NT2/D1 (cell line): Measurements from ENCODE around the gene ADPRS.

Experiments used
- YY1 ChIP-seq: IDR thresholded peaks from 2 replicates; pipeline ENCODE4 v1.6.1; 2011; ENCODE audit not compliant: insufficient read length, insufficient read depth
- ZNF274 ChIP-seq: IDR thresholded peaks from 2 replicates; pipeline ENCODE4 v1.6.1; 2011; ENCODE audit warnings: mild to moderate bottlenecking, low read depth, low read length

DNA sequence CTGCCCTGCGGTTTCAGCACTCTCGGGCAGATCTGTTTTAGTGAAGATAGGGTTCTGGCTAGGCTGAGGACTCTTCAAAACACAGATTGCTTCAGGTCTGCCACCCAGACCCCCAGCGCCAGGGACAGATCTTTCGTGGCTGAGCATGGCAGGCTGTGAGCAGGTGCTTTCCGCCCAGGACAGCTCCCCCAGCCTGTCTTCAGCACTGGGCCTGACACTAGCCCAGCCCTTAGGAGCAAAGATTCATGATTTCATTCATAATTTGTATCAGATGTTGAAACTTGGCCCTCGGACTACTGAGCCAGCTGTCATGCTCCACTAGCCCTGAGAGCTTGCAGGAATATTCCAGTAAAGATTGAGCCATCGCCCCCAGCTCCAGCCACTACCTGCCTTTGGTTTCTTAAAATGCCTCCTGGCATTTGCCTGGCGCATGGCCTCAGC lies 5.9 kb downstream of the ADPRS start:
- TF ChIP-seq ZNF274 = no peak
- TF ChIP-seq YY1 = no peak
